ENCODE results near the gene CDHR3. TPM values are rescaled to one million over a fixed set of nuclear protein-coding genes. Genes with fewer than 3 reads are reported as not detected.
"Not testable (repeated sequence)": the region's sequence is repeated elsewhere in the genome, so short reads cannot be mapped to it uniquely, and the experiment has no call there.

The CDHR3 gene
- total and polyA plus RNA-seq, 9 of the 15 experiments (the other 6 are each of a cell fraction or from before 2014, with no cell fraction given) = 0.03 to 0.66 (median 0.24) TPM; not detected in 1

DNA sequence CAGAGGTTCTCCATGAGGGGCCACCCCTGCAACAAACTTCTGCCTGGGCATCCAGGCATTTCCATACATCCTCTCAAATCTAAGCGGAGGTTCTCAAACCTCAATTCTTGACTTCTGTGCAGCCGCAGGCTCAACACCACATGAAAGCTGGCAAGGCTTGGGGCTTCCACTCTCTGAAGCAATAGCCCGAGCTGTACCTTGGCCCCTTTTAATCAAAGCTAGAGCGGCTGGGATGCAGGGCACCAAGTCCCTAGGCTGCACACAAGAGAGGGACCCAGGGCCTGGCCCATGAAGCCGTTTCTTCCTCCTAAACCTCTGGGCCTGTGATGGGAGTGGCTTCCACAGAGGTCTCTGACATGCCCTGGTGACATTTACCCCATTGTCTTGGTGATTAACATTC lies 43.8 kb downstream of the CDHR3 start:
- POLR2A ChIA-PET = no interaction called here
- Histone ChIP-seq H3K4me3 (no peak overlapping the region), H3K9me1 (ENCODE audit: control insufficient read depth, insufficient read depth, low read length) (no peaks in the 10 kb centered on the region), H4K20me1 (replicated peaks; ENCODE audit: control insufficient read depth, insufficient read depth, low read length) (no peaks in the 10 kb centered on the region), H3K9ac (ENCODE audit: insufficient read depth in 1 of 2, low read depth in 2 of 2, low read length in 2 of 2) (no peak overlapping the region), H3K9me3 (replicated peaks; ENCODE audit: control insufficient read depth, insufficient read depth, low read depth, low read length) (0 out of 2 replicates have a peak, but pooled peaks cover 2% of the 10 kb centered on the region), H3K79me2 (ENCODE audit: control insufficient read depth, insufficient read depth, low read length) (no peaks in the 10 kb centered on the region), H2AFZ (ENCODE audit: low read depth, low read length) (no peak overlapping the region), H3K36me3 (ENCODE audit: control insufficient read depth, insufficient read depth, low read length) (no peaks in the 10 kb centered on the region), H3K4me1 (replicated peaks in 1 of 2; ENCODE audit: control insufficient read depth in 2 of 2, insufficient read depth in 2 of 2, low read length in 2 of 2) (peaks cover 9 to 12% of the 10 kb centered on the region in 2 experiments; a peak in 4 of 5 replicates), H3K27ac (ENCODE audit: extremely low read depth, low read depth, low read length) (no peak overlapping the region), H3K4me2 (ENCODE audit: insufficient read depth, low read length) (no peak overlapping the region), H3K27me3 (ENCODE audit: control insufficient read depth in 2 of 2, insufficient read depth in 2 of 2, low read length in 2 of 2) (peaks cover 3 to 6% of the 10 kb centered on the region in 2 experiments; a peak in 3 of 5 replicates)
- WGBS (ENCODE audit: insufficient coverage, low coverage, missing lambda C conversion rate) = 19% methylated on average over 5 of the region's 5 CpGs
- CTCF ChIA-PET (ENCODE audit: low intra/inter-chr PET ratio) = no interaction called here
- DNase-seq (ENCODE audit: extremely low read depth in 1 of 4, low spot score in 3 of 4) (no peak), FAIRE-seq (no peak), ATAC-seq (no peak)
- in situ Hi-C loops (cut with MboI) (no loop called here), intact Hi-C loops (cut with micrococcal nuclease) (no loop called here)
- TF ChIP-seq ZFP36 (IDR thresholded peaks at IDR 0.05; ENCODE audit: low read depth, low read length, partially characterized antibody) = peak; percentile 42
- TF ChIP-seq ZNF445 (CRISPR knock-in tag; IDR thresholded peaks at IDR 0.05; ENCODE audit: low read depth) = no peak
- no TSS peak for BruUV-seq (replicated peaks)

DNA sequence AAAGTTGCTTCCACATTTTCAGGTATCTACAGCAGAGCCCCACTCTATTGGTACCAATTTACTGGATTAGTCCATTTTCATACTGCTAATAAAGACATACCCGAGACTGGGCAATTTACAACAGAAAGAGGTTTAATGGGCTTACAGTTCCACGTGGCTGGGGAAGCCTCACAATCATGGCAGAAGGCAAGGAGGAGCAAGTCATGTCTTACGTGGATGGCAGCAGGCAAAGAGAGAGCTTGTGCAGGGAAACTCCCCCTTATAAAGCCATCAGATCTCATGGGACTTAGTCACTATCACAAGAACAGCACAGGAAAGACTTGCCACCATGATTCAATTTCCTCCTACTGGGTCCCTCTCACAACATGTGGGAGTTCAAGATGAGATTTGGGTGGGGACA lies 44.7 kb downstream of the CDHR3 start:
- 0% methylated on average over 3 of the region's 3 CpGs for WGBS (ENCODE audit: insufficient coverage, low coverage, missing lambda C conversion rate)
- ATAC-seq; DNase-seq (ENCODE audit: extremely low read depth in 1 of 4, low spot score in 3 of 4); H3K9me3 ChIP-seq (replicated peaks; ENCODE audit: control insufficient read depth, insufficient read depth, low read depth, low read length); BruUV-seq (replicated peaks); H3K9me1 ChIP-seq (ENCODE audit: control insufficient read depth, insufficient read depth, low read length); H4K20me1 ChIP-seq (replicated peaks; ENCODE audit: control insufficient read depth, insufficient read depth, low read length); in situ Hi-C loops (cut with MboI); FAIRE-seq; H3K9ac ChIP-seq (ENCODE audit: insufficient read depth in 1 of 2, low read depth in 2 of 2, low read length in 2 of 2); H3K4me3 ChIP-seq; H3K27ac ChIP-seq (ENCODE audit: extremely low read depth, low read depth, low read length); H3K4me2 ChIP-seq (ENCODE audit: insufficient read depth, low read length); H2AFZ ChIP-seq (ENCODE audit: low read depth, low read length); H3K79me2 ChIP-seq (ENCODE audit: control insufficient read depth, insufficient read depth, low read length); H3K36me3 ChIP-seq (ENCODE audit: control insufficient read depth, insufficient read depth, low read length): not testable (repeated sequence)
- Histone ChIP-seq H3K4me1 (replicated peaks in 1 of 2; ENCODE audit: control insufficient read depth in 2 of 2, insufficient read depth in 2 of 2, low read length in 2 of 2) (peaks cover 9 to 15% of the 10 kb centered on the region in 2 experiments; a peak in 4 of 5 replicates), H3K27me3 (ENCODE audit: control insufficient read depth in 2 of 2, insufficient read depth in 2 of 2, low read length in 2 of 2) (peaks cover 3 to 11% of the 10 kb centered on the region in 2 experiments; a peak in 3 of 5 replicates)
- ChIA-PET CTCF (ENCODE audit: low intra/inter-chr PET ratio) (interaction anchor here (3.1 kb wide), 1 partner anchor 248 kb away, joined by 17 read pairs; no protein-coding TSS in a partner anchor), POLR2A (interaction anchor here (0.7 to 0.8 kb wide), 2 partner anchors 242 to 247 kb away, joined by 3 to 4 read pairs; no protein-coding TSS in a partner anchor)
- TF ChIP-seq ZNF431 (CRISPR knock-in tag; IDR thresholded peaks at IDR 0.05) = peak; percentile 92
- intact Hi-C loops (cut with micrococcal nuclease) = loop anchor here (2.0 kb wide), 1 partner anchor 247 kb away; no protein-coding TSS in a partner anchor

Data from K562 (cell line).